ENCODE data around the gene OSBPL10. TPM values are rescaled to one million over a fixed set of nuclear protein-coding genes. Genes with fewer than 3 reads are reported as not detected.

Gene OSBPL10
- total and polyA plus RNA-seq, 7 donors, result 2.3 to 77.7 (median 8.5) TPM

GRCh38 chr3:31762097-31762764, 218.8 kb downstream of the OSBPL10 start:
- no peak for TF ChIP-seq EP300 (IDR thresholded peaks at IDR 0.05)
- TF ChIP-seq, protein P1, sequence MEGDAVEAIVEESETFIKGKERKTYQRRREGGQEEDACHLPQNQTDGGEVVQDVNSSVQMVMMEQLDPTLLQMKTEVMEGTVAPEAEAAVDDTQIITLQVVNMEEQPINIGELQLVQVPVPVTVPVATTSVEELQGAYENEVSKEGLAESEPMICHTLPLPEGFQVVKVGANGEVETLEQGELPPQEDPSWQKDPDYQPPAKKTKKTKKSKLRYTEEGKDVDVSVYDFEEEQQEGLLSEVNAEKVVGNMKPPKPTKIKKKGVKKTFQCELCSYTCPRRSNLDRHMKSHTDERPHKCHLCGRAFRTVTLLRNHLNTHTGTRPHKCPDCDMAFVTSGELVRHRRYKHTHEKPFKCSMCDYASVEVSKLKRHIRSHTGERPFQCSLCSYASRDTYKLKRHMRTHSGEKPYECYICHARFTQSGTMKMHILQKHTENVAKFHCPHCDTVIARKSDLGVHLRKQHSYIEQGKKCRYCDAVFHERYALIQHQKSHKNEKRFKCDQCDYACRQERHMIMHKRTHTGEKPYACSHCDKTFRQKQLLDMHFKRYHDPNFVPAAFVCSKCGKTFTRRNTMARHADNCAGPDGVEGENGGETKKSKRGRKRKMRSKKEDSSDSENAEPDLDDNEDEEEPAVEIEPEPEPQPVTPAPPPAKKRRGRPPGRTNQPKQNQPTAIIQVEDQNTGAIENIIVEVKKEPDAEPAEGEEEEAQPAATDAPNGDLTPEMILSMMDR (IDR thresholded peaks at IDR 0.05), result no peak
- TF ChIP-seq POLR2A (IDR thresholded peaks at IDR 0.05), result no peak
- TF ChIP-seq POLR2AphosphoS5 (IDR thresholded peaks at IDR 0.05), result no peak
- no peak for DNase-seq
- Histone ChIP-seq H3K4me1 (no peaks in the 10 kb centered on the region), H3K27me3 (no peaks in the 10 kb centered on the region), H3K36me3 (no peaks in the 10 kb centered on the region), H3K4me3 (no peak overlapping the region), H3K27ac (no peak overlapping the region), H3K9me3 (no peaks in the 10 kb centered on the region)
- 89 to 91% methylated on average over 5 of the region's 5 CpGs for WGBS, 2 donors
- intact Hi-C loops (cut with DNase I), result loop anchor here (10.0 kb wide), 2 partner anchors 207 to 987 kb away; no protein-coding TSS in a partner anchor

GRCh38 chr3:31760654-31761053, 220.4 kb downstream of the OSBPL10 start:
- H3K4me1 ChIP-seq, result no peaks in the 10 kb centered on the region
- DNase-seq, result no peak
- WGBS, 2 donors, result 80 to 89% methylated on average over 6 of the region's 6 CpGs
- H3K27me3 ChIP-seq, result no peaks in the 10 kb centered on the region
- TF ChIP-seq POLR2A (IDR thresholded peaks at IDR 0.05) (no peak), EP300 (IDR thresholded peaks at IDR 0.05) (no peak), POLR2AphosphoS5 (IDR thresholded peaks at IDR 0.05) (no peak)
- TF ChIP-seq, protein P1 (IDR thresholded peaks at IDR 0.05), result no peak
- H3K27ac ChIP-seq, result no peak overlapping the region
- no peaks in the 10 kb centered on the region for H3K9me3 ChIP-seq
- H3K4me3 ChIP-seq, result no peak overlapping the region
- intact Hi-C loops (cut with DNase I), result loop anchor here (10.0 kb wide), 2 partner anchors 206 to 986 kb away; no protein-coding TSS in a partner anchor
- H3K36me3 ChIP-seq, result no peaks in the 10 kb centered on the region

DNA sequence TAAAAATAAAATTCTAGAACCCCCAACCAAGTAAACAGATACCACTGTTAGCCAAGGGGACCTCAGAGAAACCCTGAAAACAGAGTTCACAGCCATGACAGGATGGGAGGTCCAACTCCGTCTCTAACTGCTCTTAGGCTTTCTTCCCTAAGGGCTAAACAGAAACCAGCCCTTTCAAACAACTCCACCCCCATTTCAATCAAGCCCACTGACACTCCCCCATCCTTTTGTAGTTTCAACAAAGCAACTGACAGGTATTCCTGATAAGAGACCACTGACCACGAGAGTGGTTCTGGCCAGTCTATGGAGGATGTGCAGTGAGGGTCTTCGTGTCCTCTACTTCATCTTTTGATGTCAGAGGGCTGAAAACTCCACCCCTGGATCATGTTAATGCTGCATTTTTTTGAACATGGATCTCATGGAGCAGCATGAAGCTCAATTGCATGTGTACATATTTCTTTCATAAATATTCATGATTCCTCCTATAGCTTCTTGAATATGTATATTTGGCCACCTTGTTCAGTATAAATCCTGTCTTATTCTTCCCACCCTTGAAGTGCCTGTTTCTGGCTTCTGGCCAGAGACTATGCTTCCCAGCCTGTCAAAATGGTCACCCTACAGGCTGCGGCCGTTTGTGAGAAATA, 222.6 kb downstream of the OSBPL10 start:
- TF ChIP-seq EP300 (IDR thresholded peaks at IDR 0.05) (no peak), POLR2A (IDR thresholded peaks at IDR 0.05) (no peak), POLR2AphosphoS5 (IDR thresholded peaks at IDR 0.05) (no peak)
- TF ChIP-seq, protein P1 (IDR thresholded peaks at IDR 0.05), result no peak
- 92 to 95% methylated on average over 5 of the region's 5 CpGs for WGBS, 2 donors
- DNase-seq, result no peak
- H3K4me1 ChIP-seq, result no peaks in the 10 kb centered on the region
- no peak overlapping the region for H3K27ac ChIP-seq
- intact Hi-C loops (cut with DNase I), result no loop called here
- no peak overlapping the region for H3K4me3 ChIP-seq
- no peaks in the 10 kb centered on the region for H3K9me3 ChIP-seq
- no peaks in the 10 kb centered on the region for H3K27me3 ChIP-seq
- H3K36me3 ChIP-seq, result no peaks in the 10 kb centered on the region

- Histone ChIP-seq H3K36me3 (no peaks in the 10 kb centered on the region), H3K4me3 (no peak overlapping the region), H3K27me3 (no peaks in the 10 kb centered on the region), H3K27ac (no peak overlapping the region), H3K4me1 (no peaks in the 10 kb centered on the region), H3K9me3 (no peaks in the 10 kb centered on the region)
- TF ChIP-seq POLR2AphosphoS5 (IDR thresholded peaks at IDR 0.05) (no peak), POLR2A (IDR thresholded peaks at IDR 0.05) (no peak), EP300 (IDR thresholded peaks at IDR 0.05) (no peak)
- TF ChIP-seq, protein P1 (IDR thresholded peaks at IDR 0.05), result no peak
- DNase-seq, result no peak
- intact Hi-C loops (cut with DNase I), result no loop called here
- WGBS, 2 donors, result 29 to 36% methylated on average over 7 of the region's 7 CpGs
Measured at GRCh38 chr3:31755926-31756658, 225.0 kb downstream of the OSBPL10 start.
